Stimulated activated CD4-positive, alpha-beta T cell treated with anti-CD3 and anti-CD28 coated beads, Interleukin-1b, Interleukin-23, amount 100 ng/mL, for 1 hour (primary cell): ENCODE results near the gene AGAP3.
A peak's percentile ranks its signal among the peaks of the same experiment; 100 is the strongest.
"Not testable (repeated sequence)": the region's sequence is repeated elsewhere in the genome, so short reads cannot be mapped to it uniquely, and the experiment has no call there.

Experiments used
- DNase-seq, 2 donors: peaks; one replicate each; pipeline ENCODE4 v3.0.0-alpha.2; 2020; ENCODE audit warnings: low read depth in 2 of 2

AGAP3 gene

DNA sequence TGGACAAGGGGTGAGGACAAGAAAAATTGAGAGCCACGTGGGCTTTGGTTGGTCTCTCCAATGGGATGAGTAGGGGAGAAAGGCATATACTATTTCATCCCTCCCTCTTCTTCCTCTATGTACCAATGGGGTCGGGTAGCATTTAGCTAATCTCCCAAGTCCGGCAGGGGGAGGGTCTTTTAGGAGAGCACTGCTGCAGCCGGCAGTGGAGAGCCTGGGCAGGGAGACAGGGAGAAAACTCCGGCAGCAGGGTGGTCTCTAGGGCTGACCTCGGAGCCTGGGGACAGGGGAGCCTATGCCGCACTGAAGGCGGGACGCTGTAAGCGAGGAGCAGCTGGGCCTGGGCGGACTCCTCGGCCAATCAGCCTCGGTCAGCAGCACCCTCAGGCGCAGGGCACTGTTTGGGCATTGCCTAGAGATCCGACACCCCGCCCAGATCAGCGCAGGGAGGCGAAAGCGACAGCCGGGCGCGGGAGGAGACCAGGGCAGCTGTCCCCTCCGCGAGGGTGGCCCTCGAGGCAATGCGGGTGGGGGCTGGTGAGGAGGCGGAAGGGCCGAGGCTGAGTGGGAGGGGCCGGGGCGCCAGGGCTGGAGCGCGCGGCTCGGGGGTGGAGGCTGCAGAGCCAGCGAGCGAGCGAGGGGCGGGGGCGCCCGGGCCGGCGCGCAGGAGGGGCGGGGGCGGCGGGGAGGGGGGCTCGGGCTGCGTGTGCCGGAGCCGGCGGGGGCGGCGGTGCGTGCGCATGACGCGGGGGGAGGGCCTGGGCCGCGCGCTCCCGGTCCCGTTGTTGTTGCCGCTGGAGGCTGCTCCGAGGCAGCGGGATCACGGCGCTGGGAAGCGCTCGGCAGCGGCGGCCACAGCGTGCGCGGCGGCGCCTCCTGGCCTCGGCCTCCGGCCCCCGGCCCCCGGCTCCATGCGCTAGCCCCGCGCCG, at the start of gene AGAP3:
Gene AGAP3 (plus strand): TSS at position 785 of the 930 bp plus-strand sequence. CDS start 267 bp downstream, outside the sequence.
- DNase-seq = no peak

DNA sequence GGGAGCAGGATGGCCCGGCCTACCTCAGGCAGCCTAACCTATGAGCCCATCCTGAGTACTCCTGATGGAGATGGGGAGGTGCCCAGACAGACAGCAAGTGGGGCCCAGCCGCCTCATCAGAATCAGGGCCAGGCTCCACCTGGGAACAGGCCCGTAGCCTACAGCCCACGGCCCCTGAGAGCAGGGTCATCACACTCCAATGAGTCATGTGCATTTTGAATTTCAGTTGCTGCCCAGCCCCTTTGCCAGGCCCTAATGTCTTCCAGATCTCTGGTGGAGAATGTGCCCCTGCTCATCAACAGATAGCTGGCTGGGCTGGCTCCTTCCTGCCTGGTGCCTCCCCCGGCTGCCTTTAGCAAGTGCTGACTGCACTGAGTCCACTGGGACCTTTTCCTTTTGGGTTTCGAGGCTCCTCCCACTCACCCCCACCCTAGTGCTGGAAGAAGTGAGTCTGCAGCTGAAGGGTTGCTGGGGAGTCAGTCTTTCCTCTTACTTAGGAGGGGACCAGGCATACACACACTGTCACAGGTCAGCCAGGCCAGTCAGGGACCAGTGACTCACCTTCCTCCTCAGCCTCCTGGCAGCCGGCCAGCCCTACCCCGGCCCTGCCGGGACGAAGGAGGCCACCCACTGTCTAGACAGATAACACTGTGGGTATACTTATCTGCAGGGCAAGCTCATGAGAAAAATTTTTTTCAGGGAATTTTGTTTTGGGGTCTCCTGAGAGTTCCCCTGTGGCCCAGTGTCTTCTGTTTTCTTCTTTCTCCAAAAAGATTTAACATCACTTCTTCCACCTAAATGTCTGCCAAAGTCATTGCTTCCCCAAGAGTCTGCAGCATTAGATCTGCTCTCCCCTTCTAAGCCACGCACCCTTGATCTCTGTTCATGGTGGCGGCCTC, 47.1 kb upstream of the AGAP3 start:
- peak in 1 of 2 donors; percentile 35 for DNase-seq

DNA sequence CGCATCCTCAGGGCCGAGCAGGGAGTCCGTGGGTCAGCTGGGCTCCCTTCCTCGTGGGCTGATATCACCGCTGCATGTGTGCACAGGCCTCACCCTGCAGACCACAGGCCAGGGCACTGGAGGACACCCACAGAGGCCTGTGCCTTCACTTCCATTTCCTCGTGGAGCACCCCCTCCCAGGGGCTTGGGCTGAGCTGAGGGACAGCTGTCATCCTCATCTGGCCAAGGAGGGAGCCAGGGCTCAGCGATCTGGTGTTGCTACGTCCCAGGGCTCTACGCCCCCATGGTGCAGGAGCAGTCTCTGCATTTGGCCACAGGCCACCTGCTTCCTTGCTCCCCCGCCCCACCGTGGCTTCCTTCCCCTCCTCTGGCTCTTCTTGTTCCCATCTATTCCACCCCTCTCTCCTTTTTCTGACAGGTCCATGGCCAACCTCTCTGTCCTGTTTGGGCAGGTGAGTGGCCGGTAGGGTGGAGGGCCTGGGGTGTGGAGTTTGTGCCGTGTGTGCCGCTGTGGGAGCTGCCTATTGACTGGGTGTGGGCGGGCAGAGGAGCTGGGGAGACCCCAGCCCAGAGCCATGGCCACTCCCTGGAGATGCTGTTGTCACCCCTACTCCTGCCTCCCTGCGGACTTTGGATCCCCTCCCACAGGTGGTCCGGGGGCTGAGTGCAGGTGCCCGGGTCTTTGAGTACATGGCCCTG, 46.3 kb upstream of the AGAP3 start:
- DNase-seq = no peak

DNA sequence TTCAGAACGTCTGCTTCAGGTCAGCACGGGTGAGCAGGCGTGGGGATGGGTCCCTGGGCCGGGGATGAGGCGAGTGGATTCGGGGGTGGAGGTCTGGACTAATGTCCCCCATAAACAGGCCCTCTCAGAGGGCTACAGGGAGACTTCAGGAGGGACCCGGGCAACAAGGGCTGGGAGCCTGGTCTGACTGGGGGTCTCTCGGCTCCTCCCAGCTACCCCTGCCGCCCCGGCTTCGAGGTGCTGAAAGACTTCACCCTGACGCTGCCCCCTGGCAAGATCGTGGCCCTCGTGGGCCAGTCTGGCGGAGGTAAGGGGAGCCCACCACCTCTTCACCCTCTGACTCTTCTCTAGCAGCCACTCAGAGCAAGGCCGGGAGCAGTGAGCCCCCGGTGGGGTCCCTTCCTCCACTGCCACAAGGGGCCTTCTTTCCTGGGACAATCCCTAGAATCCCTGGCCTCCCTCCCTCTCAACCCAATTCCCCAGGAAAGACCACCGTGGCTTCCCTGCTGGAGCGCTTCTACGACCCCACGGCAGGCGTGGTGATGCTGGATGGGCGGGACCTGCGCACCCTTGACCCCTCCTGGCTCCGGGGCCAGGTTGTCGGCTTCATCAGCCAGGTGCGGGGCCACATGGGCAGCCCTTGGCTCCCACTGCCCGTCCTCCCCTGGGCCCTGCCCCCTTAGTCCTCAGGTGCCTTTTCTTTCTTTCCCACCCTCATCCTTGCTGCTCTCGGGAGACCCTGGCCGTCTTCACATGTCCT, 45.5 kb upstream of the AGAP3 start:
- no peak for DNase-seq

DNA sequence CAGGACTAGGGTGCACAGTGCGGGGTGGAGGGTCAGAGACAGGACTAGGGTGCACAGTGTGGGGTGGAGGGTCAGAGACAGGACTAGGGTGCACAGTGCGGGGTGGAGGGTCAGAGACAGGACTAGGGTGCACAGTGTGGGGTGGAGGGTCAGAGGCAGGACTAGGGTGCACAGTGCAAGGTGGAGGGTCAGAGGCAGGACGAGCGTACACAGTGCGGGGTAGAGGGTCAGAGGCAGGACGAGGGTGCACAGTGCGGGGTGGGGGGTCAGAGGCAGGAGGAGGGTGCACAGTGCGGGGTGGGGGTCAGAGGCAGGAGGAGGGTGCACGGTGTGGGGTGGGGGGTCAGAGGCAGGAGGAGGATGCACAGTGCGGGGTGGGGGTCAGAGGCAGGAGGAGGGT, 42.8 kb upstream of the AGAP3 start:
- DNase-seq = not testable (repeated sequence)

DNA sequence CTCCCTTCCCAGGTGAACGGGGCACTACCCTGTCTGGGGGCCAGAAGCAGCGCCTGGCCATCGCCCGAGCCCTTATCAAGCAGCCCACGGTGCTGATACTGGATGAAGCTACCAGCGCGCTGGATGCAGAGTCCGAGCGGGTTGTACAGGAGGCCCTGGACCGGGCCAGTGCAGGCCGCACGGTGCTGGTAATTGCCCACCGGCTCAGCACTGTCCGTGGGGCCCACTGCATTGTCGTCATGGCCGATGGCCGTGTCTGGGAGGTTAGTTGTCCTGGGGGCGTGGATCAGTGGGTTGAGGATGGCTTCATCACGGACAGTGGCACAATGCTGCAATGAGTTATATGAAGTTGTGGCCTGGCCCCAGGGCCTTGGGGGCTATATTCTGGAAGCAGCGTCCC, 42.3 kb upstream of the AGAP3 start:
- no peak for DNase-seq

DNA sequence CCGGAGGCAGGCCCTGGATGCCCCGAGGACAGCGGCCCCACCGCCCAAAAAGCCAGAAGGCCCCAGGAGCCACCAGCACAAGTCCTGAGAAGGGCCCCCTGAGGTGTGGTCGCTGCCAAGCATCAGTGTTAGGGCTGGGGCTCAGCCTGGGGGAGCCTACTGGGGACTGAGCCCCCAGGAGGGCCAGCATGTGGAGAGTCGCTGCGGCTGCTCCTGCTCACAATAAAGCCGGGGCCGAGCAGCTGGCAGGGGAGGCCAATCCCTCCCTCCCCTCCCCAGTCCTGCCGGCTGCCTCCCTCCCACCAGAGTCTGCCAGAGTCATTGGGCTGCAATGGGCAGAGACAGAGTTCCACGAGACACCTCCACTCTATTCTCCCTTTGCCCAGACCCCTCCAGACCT, 41.0 kb upstream of the AGAP3 start:
- DNase-seq = no peak

DNA sequence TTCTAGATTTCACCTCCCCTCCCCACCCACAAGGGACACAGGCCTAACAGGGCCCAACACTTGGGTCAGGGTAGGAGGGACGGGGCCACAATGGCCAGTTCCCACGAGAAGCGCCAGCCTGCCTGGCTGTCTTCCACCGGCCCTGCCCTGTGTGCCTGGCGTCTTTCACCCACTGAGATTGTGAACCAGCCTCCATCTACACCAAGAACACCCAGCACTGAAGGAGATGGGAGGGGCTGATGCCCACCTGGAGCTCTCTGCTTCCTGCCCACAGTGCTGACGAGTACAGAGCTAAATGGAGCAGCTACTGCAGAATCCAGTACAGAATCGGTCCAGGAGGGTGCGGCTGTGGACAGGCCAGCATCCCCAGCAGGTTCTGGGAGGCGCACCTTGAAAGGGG, 40.3 kb upstream of the AGAP3 start:
- DNase-seq = no peak

DNA sequence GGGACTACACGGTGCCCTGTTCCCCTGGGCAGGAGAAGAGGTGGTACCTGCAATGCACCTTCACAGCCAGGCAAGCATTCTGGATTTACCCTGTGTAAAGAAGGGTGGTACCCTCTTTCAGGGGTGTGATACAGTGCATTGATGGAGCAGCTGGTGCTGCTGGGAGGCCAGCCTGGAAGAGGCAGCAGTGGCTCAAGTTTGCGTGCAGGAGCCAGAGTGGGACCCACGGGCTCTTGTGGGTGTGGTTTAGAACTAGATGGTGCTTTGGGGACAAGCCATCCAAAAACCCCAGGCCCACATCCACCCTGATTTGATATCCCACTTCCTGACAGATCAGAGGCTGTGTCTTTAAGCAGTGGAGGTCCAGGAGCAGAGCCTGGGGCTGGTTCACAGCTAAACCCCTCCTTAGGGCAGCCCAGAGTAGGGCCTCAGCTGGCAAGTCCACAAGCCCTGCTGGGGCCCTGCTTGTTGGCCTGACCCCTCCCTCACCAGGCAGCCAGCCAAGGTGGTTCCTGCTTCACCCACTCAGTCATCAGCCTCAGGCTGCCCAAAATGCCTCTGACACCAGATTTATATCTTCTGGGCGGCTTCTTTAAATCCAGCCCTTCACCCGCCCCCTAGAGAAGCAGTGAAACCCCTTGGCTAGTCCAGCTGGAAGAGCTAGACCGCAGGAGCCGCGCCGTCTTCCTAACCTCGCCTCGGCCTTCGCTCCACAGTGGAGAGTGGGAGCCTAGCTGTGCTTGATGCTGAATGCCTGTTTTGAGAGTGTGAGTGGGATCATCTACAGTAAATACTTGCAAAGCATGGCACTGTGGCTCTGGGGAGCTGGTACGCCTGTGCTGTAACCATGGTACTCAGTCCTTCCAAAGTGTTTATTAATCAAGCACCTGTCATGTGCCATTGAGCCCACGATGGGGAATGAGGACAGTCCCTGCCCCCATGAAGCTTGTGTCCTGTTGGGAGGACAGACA, 39.4 kb upstream of the AGAP3 start:
- DNase-seq = no peak

DNA sequence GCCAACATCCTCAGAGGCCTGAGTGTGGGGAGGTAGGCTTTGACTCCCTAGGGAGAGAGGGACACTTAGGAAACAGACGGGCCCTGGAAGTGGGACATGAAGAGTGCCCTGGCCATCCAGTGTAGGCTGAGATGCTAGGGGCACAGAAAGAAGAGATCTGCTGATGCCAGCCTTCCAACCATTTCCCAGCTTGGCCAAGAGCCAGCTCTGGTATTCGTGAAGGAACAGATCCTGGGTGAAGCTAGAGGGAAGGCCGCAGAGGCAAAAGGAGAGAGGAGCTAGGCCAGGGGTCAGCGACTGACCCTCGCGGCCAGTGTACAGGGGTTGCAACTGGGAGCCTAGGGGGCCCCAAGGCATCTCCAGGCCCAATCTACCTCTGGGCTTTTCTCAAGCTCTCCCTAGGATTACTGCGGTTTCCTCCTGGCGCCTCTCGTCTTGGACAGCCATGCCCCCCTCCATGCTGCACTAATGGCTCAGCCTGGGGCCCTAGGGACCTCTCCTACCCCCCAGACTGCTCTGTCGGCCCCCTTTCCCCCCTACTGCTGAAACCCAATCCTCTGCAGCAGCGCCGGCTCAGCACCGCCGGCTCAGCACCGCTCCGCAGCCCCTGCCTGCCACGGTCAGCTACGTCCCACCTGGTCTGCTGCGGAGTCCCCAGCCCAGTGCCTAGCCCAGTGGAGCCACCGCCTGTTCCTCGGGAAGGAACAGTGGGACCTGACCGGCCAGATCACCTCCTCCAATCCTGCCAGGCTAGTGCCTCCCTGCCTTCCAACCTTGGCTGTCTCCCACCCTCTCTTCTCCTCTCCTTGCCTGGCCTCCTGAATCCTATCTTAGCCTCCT, 38.1 kb upstream of the AGAP3 start, which contains the start of gene ASIC3:
Gene ASIC3 (plus strand): TSS at position 556 of the 840 bp plus-strand sequence. CDS start 355 bp downstream, outside the sequence.
- DNase-seq = no peak

DNA sequence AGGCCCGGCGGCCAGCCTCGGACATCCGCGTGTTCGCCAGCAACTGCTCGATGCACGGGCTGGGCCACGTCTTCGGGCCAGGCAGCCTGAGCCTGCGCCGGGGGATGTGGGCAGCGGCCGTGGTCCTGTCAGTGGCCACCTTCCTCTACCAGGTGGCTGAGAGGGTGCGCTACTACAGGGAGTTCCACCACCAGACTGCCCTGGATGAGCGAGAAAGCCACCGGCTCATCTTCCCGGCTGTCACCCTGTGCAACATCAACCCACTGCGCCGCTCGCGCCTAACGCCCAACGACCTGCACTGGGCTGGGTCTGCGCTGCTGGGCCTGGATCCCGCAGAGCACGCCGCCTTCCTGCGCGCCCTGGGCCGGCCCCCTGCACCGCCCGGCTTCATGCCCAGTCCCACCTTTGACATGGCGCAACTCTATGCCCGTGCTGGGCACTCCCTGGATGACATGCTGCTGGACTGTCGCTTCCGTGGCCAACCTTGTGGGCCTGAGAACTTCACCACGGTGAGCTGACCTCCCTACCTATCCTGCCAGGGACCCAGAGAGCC, 37.3 kb upstream of the AGAP3 start:
- DNase-seq = no peak

DNA sequence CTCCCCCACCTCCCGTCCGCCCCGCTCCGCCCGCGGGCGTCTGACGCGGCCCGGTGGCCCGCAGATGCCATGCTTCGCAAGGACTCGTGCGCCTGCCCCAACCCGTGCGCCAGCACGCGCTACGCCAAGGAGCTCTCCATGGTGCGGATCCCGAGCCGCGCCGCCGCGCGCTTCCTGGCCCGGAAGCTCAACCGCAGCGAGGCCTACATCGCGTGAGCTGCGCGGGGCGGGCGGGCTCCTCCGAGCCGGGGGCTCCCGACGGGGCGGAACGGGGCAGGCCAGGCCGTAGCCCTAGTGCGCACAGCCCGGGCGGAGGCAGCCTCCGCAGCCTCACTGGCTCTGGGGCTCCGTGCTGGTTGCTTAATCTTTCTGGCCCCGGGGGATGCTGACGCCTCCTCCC, 35.2 kb upstream of the AGAP3 start:
- DNase-seq = no peak

DNA sequence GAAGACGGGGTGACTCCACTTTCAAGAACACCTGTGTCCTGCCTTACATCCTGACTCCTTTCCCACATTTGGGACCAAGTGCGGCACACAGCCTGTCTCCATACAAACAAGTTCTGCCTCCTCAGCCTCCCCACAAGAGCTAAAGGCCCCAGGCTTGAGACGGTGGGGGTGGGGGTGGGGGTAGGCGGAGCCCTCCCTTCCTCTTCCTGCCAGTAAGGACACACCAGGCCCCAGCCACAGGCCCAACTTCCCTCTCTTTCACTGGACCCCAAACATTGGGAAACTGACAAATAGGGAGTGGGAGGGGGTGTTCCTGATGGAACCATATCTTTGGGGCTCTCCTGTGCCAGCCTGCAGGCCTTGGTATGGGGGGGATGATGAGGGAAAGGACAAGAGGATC, 33.2 kb upstream of the AGAP3 start:
- no peak for DNase-seq

DNA sequence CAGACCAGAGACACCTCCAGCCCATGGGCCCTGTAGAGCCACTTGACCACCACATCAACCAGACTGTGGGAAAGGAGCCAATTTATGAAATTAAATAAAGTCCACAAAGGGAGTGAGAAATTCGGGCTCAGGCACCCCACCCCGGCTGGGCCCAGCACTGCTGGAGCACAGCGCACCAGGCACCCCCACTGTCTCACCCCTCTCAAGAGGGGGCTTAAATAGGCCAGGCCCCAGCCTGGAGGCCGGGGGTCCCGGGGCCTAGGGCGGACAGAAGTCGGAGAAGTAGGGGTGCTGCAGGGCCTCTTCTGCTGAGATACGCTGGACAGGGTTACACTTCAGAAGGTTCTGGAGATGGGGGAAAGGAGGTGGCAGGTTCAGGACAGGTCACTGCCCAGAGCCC, 32.5 kb upstream of the AGAP3 start:
- DNase-seq = no peak

DNA sequence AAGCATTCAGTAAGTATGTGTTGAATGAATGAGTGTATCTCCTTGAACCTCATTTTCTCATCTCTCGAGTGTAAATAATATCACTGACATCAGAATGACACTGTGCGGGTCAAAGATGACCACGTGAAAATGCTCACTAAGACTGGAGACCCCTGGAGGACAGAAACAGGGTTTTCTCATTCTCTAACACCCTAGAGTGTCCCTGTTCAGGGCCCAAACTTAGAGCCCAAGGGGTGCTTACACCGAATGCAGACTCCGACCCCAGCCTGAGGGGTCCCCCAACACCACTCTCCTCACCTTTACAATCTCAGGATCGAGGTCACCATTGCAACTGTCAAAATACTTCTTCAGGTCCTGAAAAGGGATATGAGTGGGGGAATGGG, 30.0 kb upstream of the AGAP3 start:
- DNase-seq = no peak

DNA sequence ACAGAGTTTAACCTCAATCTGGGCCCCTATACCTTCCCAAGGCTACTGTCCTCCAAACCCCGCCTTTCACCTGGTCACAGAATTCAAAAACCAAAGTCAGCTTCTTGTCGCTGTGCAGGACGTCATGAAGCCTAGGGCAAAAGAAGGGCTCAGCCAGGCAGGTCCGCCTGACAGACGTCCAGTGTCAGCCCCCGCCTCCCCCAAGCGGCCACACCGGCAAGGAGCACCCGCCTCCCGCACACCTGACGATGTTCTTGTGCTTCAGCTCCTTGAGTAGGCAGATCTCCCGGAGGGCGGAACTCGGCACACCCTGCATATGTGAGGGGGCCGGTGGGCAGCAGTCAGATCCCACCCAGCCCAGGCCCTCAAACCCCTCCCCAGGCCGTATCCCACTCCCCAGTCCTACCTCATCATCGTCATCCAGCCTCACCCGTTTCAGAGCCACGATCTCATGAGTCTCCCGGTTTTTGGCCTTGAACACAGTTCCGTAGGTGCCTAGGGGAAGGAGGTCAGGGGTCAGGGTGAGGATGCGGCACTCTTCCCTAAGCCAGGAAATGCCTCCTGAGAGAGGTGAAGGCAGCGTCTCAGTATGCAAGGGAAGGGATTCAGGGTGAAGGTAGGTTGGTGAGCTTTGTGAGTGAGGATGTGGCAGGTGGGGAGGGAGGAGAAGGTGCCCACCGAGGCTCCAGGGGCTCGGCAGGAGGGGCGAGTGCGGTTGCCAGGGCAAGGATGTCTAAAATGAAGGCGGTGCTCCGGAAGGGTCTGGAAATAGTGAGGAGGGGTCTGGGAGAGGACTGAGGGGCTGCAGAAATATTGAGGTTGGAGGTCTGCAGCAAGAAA, 29.4 kb upstream of the AGAP3 start:
- no peak for DNase-seq

DNA sequence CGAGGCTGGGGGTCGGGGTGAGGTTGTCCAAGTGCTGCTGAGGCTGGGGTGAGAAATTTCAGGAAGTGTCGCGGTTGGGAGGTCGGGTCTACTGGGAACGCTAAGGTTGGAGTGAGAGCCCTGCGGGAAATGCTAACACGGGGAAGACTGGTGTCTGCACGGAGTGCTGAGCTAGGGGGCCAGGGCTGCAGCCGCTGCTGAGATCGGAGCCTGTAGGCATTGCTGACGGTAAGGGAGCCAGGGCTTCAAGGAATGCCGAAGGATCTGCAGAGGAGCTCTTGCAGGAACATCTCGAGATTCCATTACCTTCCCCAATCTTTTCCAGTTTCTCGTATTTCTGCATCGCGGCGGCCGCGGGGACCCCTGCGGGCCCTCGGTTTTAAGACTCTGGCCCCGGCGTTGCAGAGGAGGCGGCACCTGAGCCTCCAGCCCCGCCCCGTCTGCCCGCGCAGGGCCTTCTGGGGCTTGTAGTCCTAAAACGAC, 28.7 kb upstream of the AGAP3 start, which contains the start of gene CDK5:
Gene CDK5 (minus strand): TSS at position 392 of the 483 bp plus-strand sequence. CDS start 49 bp downstream, at position 343.
- DNase-seq = no peak
